GM23248 (cell line): ENCODE data around the gene EIPR1.

Experiments used
- EZH2 ChIP-seq: fragments of 200-600 bp; sonication (generic); IDR thresholded peaks from 2 replicates; pipeline ENCODE4 v1.6.1; 2018; ENCODE audit warnings: antibody characterized with exemption, mild to moderate bottlenecking; ENCODE audit not compliant: insufficient read depth, poor library complexity, severe bottlenecking
- EZH2phosphoT487 ChIP-seq: fragments of 200-600 bp; sonication (generic); IDR thresholded peaks from 2 replicates; pipeline ENCODE4 v1.6.1; 2018; ENCODE audit warnings: antibody characterized with exemption, moderate library complexity, mild to moderate bottlenecking, low read depth; ENCODE audit not compliant: insufficient read depth

DNA sequence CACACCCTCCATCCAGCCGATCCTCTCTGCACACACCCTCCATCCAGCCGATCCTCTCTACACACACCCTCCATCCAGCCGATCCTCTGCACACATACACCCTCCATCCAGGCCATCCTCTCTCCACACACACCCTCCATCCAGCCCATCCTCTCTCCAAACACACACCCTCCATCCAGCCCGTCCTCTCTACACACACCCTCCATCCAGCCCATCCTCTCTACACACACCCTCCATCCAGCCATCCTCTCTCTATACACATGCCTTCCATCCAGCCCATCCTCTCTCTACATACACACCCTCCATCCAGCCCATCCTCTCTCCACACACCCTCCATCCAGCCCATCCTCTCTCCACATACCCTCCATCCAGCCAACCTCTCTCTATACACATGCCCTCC, 83.1 kb downstream of the EIPR1 start:
- TF ChIP-seq EZH2phosphoT487 = no peak
- TF ChIP-seq EZH2 = no peak
